Measurements from ENCODE around the gene SRSF1.
"Not testable (repeated sequence)": the region's sequence is repeated elsewhere in the genome, so short reads cannot be mapped to it uniquely, and the experiment has no call there.

SRSF1 gene

DNA sequence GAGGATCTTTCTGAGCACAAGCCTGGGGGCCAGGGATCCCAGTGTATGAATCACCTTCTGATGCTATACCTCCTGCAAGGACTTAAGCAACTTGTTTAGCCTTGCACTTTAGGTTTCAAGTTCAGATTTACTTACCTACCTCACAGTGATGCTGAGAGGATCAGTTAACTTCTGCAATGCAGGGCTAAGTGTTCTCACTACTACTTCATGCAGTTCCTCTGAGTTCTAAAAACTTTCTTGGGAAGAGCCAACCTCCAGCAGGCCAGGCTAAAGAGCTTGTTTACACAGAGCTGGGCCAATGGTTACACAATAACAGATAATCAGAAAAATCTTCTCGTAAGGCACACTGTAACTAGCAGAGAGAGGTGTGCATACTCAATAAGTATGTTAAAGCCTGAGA is 32.0 kb downstream of the SRSF1 start:
- H3K4me3 ChIP-seq (ENCODE audit: low read length), result no peak overlapping the region
- DNase-seq (ENCODE audit: low read depth, low spot score), result no peak

DNA sequence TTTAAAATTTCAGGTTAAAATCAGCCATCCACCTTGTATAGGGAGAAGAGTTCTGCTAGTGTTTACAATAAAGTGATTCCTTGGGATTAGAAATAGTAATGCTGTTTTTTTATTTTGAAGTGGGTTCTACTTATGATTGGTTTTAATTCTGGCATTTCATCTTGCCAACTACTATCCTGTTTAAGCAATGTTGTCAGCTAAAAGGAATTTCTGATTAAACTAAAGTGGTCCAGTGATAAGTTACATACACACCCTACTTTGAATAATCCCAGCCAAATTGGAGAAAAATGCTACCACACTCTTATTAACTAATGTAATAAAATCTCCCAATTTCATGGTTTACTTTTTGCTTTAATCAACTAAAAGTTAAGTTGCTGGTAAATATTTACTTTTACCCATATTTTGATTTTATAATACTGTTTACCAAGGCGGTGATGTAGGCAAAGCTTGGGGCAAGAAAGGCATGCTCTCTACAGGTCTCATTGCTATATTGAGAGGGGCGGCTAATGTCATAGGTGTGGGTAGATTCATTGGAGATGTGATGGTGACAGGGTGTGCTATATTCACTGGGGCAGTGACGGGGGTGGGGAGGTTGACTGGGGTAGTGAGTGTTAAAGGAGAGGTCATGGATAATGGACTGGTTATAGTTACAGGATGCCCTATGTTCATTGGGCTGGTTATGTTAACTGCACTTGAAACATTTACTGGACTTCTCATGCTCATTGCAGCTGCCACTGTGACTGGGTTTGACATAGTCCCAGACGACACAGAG is 32.8 kb downstream of the SRSF1 start:
- DNase-seq (ENCODE audit: low read depth, low spot score); H3K4me3 ChIP-seq (ENCODE audit: low read length): not testable (repeated sequence)

DNA sequence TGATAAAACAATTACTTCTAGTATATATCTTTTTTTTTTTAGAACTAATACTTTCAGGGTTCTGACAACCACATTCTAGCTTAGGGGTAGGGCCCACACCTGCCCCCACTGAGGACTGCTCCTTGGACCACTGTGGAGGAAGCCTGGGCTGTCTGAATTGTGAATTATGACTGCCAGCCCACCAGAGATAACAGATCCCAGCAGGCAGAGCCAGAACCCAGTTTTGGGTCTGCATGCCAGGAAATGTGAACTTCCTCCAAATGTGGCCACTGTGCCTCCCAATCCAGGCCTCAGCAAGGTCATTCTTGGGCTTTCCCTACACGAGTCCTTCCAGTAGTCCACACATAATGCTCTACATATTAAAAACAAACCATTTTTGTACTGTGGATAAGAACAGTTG is 34.9 kb downstream of the SRSF1 start:
- H3K4me3 ChIP-seq (ENCODE audit: low read length), result no peak overlapping the region
- no peak for DNase-seq (ENCODE audit: low read depth, low spot score)

DNA sequence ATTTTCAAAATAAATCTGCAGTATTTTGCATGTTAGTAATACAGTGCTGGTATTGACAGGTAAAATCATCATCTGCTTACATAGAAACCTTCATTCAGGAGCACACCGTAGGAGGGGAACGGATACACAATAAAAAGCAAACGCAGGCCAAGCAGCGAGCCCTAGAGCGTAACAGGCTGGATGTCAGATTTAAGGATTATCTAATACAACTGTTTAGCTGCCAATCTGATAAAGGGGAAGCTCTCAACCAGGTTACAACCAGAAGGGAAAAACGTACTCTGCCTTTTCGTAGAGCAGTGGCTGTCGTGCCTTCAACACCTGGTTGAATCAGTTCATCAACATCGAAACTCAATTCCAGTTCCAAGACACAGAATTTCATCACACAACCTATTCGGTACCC is 35.5 kb downstream of the SRSF1 start:
- no peak for DNase-seq (ENCODE audit: low read depth, low spot score)
- H3K4me3 ChIP-seq (ENCODE audit: low read length), result no peak overlapping the region

DNA sequence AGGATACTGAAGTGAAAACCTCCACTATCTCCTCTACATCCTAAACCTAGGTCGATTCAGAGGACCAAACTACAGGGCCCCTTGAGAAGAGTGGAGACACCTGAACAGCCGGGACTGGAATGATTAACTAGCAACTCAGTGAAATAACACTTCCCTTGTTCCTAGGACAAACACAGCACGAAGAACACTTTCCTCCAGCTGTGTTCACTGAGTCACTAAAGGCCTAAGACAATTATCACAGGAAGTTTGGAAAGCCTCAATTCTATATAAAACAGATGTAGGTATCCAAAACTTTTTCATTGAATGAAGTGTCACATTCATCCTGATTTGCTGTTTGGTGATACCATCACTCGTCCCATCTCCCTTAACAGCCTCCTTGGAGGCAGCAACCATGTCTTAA is 36.3 kb downstream of the SRSF1 start:
- H3K4me3 ChIP-seq (ENCODE audit: low read length), result no peak overlapping the region

DNA sequence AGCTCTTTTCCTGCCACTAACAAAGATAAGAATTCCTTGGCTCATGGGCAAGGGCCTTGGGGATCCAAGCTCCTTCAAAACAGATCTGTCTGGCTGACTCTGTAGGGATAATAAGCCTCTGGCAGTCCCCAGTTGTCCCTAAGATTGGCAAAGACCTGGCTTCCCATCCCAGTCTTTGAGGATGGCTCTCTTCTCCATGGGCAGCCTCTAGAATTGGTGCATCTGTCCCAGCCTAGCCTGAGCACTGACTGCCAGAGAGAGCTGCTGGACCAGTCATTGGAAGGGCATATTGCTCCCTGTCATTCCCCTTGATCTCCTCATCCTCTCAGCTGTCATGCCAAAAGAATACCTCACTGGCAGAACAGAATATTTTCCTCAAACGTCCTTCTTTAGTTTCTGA is 38.6 kb downstream of the SRSF1 start:
- no peak for DNase-seq (ENCODE audit: low read depth, low spot score)
- no peak overlapping the region for H3K4me3 ChIP-seq (ENCODE audit: low read length)

More for the DNA sequence above, 36.3 kb downstream of the SRSF1 start:
- DNase-seq (ENCODE audit: low read depth, low spot score), result no peak

DNA sequence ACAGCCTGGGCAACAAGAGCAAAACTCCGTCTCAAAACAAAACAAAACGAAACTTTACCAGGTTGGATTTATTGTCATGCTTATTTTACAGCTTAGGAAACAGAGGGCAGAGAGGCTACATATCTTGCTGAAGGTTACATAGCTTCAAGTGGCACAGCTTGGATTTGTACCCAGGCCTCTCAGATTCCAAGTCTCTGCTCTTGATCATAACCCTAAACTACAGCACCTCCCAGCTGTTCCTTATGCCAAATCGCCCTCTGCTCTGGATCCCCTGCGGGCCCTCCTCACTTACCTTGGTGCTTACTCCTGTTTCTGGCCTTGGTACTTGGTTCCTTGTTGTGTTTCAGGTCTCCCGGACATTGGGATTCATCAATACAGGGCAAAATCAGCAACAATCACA is 40.2 kb downstream of the SRSF1 start:
- H3K4me3 ChIP-seq (ENCODE audit: low read length), result no peak overlapping the region
- no peak for DNase-seq (ENCODE audit: low read depth, low spot score)

DNA sequence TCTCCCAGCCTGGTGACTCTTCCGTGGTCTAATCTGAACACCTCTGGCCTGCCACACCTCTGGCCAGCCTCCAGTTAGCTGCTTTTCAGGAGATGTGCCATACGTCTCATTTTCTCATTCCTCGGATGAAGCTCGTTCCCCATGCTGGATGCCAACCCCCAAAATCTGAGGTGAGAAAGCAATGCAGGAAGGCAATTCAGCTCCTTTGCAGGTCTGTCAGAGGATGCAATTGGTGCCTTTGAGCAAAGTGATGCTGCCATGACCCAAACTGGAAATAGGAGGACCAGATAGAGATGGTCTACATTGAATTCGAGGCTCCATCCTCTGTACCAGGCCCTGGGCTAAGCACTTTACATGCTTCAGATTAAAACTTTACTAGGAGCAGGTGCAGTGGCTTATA is 40.8 kb downstream of the SRSF1 start:
- DNase-seq (ENCODE audit: low read depth, low spot score), result no peak
- no peak overlapping the region for H3K4me3 ChIP-seq (ENCODE audit: low read length)

DNA sequence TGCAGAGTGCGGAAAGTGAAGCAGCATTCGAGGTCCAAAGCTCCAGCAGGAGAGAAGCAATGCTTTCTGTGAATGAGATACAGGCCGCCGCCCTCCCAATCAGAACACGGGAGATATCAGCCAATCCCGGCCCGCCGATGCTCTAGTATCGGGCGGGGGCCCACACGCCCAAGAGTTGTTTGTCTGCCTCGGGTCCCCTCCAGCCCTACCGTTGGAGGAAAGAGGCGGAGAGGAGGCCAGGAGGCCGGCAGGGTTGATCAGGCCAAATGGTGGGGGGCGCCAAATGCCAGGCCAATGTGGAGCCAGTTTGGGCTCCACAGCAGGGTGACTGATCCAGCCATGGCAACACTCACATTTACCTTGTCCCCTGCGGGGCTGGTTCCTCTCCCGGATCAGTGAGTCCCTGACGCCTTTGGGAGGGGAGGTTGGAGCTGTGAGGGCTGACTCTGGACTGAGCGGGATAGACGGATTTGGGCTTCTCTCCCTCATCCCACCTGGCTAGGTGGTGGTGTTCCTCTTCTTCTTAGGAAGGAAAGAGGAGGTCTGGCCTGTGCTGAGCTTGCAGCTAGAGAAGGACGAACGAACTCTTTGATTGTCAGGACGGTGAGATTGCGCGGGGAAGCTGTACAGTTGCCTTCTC is 41.4 kb downstream of the SRSF1 start:
- DNase-seq (ENCODE audit: low read depth, low spot score), result no peak
- no peak overlapping the region for H3K4me3 ChIP-seq (ENCODE audit: low read length)

DNA sequence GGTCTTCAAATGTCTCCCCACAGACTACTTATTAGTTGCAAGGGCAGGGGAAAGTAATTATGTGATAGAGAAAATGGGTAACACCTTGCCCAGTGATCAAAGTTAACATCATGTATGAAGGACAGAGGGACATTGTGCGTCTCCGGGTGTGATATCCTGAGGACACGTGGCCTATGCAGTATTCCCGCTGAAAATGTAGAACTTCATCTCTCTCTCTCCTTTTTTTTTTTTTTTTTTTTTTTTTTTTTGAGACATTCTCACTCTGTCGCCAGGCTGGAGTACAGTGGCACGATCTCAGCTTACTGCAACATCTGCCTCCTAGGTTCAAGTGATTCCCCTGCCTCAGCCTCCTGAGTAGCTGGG is 43.9 kb downstream of the SRSF1 start:
- H3K4me3 ChIP-seq (ENCODE audit: low read length), result no peak overlapping the region
- DNase-seq (ENCODE audit: low read depth, low spot score), result no peak

DNA sequence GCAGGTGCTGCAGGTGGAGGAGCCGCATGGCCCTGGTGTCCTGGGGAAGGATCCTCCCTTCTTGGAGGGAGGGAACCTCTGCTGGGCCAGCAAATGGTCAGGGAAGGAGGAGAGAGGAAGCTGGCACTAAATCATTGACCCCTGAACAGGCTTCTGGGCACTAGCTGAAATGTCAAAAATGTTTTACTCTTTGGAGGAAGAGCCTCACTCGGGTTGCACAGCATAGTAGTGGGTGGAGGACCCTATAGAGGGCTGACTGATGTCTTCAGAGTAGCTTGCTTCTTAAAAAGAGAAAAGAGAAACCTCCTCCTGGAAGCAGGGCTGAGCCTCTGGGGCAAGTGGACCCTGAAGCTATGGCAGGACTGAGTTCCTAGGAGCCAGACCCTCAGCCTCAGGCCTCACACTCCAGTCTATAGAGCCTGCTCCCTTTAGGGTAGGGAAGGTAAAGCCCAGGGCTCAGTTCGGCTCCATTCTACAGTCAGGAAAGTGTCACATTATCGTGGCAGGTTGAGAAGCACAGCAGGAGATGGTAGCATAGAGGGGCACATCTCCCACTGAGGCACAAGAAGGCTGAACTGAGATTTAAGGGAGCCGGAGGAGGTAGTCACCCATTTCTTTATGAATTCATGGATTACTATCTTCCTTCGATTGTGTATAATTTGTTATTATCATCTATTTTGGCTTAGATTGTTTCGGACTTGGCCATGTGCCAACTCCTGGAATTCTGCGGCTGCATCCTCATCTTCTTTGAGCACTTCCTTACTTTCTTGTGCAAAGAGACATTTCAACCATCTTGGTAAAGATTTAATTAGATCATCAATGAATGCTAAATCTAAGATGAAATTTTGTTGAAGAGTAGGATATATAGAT is 44.5 kb downstream of the SRSF1 start:
- no peak for DNase-seq (ENCODE audit: low read depth, low spot score)
- H3K4me3 ChIP-seq (ENCODE audit: low read length), result no peak overlapping the region

DNA sequence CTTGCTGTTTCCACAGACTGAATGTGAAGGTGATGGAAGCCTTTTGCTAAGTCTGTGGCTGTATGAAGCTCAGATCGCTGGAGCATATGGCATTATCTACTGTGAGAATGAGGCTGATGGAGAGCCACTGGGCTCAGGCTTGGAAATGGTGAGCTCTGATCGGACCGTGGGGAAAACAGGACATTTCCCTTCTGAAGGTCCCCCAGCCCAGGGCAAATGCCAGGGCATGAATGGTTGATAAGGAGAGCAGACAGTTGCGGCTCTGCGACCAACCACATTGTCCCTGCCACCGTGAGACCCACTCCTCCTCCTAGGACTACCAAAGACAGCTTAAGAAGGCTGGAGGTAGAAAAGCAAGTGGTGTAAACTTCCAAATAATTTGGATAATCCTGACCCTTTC is 47.1 kb downstream of the SRSF1 start:
- no peak overlapping the region for H3K4me3 ChIP-seq (ENCODE audit: low read length)
- no peak for DNase-seq (ENCODE audit: low read depth, low spot score)

DNA sequence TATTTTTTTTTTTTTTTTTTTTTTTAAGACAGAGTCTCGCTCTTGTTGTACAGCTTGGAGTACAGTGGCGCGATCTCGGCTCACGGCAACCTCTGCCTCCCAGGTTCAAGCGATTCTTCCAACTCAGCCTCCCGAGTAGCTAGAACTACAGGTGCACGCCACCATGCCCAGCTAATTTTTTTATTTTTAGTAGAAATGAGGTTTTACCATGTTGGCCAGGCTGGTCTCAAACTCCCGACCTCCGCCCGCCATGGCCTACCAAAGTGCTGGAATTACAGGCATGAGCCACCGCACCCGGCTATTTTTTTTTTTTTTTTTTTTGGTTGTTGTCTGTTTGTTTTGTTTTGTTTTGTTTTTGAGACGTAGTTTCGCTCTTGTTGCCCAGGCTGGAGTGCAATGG is 48.7 kb downstream of the SRSF1 start:
- not testable (repeated sequence) for H3K4me3 ChIP-seq (ENCODE audit: low read length)

DNA sequence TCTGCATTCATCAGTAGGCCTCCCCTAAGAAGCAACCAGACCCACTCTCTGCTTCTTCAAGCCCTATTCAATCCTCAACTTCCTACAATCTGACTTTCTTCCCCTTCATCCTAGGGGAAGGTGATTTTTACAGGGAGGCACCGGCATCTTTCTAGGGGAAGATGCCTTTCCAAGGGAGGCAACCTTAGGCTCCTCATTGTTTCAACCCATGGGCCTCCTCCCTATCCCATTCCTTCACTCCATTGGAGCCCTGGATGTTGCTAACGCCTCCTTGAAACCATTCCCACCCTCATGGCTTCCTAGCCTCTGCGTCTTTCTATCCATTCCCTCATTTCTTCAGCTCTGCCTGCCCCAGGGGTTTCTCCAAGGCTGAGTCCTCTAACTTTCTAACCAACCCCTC is 49.2 kb downstream of the SRSF1 start:
- DNase-seq (ENCODE audit: low read depth, low spot score), result no peak
- no peak overlapping the region for H3K4me3 ChIP-seq (ENCODE audit: low read length)

More for the DNA sequence above, 48.7 kb downstream of the SRSF1 start:
- not testable (repeated sequence) for DNase-seq (ENCODE audit: low read depth, low spot score)

DNA sequence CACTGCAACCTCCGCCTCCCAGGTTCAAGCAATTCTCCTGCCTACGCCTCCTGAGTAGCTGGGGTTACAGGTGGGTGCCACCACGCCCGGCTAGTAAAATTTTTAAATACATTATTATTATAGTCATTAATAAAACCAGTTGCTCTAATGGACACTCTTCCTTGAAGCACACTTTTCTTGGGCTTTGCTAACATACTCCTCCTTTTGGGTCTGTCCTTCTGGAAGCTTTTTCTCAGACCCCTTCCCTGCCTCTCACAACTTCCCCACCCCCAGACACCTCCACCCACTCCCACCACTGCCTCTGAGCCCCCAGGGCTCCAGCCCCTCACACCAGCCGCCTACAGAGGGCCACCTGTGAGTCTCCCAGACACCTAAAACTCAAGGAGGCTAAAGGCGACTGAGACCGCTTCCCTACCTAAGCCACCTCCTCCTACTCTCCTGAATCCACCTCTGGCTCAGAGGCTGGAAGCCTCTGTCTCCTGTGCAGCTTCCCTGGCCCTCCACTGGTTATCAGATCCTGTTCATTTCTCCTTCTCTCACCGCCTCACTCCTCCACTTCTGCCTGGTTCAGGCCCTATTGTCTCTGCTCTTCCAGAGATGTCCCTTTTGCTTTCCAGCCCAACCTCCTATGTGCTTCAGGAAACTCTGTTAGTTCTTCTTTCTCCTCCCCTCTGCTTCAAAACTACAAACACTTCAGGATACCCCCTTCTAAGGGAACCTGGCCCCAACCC is 49.8 kb downstream of the SRSF1 start:
- no peak for DNase-seq (ENCODE audit: low read depth, low spot score)
- H3K4me3 ChIP-seq (ENCODE audit: low read length), result no peak overlapping the region

DNA sequence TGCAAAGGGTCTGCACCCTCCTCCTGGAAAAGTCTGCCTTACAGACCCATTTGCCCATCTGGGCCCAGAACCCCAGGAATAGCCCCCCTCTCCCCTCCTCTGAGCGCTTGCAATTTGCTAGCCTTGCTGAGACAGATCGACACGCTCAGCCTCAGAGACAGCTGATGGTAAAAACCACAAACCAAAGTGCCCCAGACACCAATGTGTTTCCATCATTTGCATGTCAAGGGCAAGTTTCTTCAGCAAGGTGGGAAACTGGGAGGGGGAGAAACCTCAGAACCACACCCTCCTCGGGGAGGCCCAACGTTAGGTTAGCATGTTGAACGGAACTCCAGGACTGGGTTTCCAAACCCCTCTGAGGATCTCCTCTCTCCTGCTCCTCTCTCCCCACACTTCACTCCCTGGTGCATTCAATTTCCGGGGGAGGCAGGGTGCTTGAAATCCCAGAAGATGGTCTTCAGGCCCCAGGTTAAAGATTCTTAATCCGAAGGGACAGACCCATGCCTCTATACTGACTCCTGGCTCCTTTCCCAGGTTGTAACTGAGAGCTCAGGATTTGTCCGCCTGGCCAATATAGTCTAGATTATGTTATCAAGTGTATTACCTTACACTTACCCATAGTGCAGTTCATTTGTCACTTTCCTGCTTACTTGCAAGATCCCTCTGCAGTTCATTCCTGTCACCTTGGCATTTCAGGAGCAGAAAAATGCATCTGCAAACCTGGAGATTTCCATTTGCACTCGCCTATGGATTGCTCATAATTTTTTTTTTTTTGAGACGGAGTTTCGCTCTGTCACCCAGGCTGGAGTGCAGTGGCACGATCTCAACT is 50.5 kb downstream of the SRSF1 start:
- no peak overlapping the region for H3K4me3 ChIP-seq (ENCODE audit: low read length)
- DNase-seq (ENCODE audit: low read depth, low spot score), result peak; percentile 84

DNA sequence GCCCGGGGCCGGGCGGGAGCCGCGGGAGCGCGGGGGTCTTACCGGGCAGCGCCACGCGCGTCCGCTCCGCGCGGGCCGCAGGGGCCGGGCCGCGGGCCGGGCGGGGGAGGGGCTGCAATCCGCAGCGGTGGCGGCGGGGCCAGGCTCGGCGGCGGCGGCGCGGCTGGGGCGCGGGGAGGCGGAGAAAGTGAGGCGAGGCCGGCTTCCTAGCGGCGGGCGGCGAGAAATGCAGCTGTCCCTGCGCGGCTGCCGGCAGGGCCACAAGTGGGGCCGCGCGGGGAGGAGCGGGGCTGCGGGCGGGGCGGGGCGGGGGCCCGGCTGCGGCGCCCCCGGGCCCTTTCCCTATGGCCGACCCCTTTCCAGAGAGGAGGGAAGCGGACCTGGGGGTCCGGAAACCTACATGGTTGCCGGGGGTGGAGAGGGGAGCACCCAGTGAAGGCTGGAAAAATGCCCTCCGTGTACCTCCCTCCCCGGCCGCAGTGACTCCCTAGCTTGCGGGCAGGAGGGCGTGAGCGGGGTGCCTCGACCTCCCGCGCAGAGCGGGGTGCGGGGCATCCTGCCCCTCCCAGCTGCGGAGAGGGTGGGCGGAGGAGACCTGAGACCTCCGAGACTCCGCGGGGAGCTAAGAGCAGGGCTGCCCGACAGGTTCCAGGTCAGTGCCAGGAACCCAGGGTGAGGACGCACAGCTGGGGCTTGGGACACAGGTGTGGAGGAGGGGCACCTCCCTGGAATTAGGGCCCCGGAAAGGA is 51.7 kb downstream of the SRSF1 start, which contains the start of gene CUEDC1:
Gene CUEDC1, minus strand, starts transcription at position 230 of the 749 bp plus-strand sequence. CDS start 69,848 bp downstream, outside the sequence.
- DNase-seq (ENCODE audit: low read depth, low spot score), result no peak
- peak within 1 kb of the TSS; percentile 42 for H3K4me3 ChIP-seq (ENCODE audit: low read length)
